Urothelium cell line (cell line): ENCODE measurements around the gene PKNOX1.
"Not testable (repeated sequence)": the region's sequence is repeated elsewhere in the genome, so short reads cannot be mapped to it uniquely, and the experiment has no call there.

Experiments
- DNase-seq: peaks from one replicate; pipeline ENCODE4 v3.0.0; 2011; ENCODE audit warnings: low spot score, mixed read lengths
- FAIRE-seq: peaks from 2 replicates; lab custom pipeline; 2011; peaks lifted over from hg19 to GRCh38; lab: Jason Lieb, UNC

The PKNOX1 gene

GRCh38 chr21:42973991-42974831 is at the start of gene PKNOX1:
Gene PKNOX1 (plus strand): TSS chr21:42974562. CDS start chr21:43004382, 29,820 bp downstream.
- DNase-seq, result peak; percentile 98
- peak; percentile 17 for FAIRE-seq

DNA sequence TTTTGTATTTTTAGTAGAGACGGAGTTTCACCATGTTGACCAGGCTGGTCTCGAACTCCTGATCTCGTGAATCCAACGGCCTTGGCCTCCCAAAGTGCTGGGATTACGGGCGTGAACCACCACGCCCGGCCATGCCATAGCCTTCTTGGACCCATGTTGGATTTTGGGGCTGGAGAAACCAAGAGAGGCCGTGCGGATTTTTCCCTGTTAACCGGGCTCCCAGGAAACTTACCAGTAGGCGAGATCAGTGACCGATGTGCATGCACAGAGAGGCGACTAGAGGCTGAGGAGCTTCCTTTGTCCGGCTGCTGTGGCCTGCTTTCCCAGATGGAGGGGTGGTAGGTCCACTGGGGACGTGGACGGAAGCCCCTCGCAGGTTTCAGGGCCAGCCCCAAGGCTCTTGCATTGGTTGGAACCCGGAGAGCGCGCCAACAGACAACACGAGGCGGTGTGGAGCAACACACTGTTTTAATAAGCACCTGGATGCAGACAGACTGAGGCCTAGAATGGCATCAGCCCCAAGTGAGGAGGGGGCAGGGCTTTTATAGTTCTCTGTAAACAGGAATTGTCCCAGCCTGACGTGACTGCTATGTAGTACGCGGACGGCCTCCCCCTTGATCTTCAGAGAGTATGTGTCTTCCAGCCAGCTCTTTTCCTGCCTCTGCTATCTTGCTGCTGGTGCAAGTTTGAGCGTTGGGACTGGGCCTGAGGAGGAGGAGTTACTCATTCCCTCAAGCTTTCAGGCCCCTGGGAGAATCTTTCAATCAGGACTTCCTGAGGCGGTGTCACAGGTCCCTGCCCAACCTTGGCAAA is 49.0 kb upstream of the PKNOX1 start, which contains the start of gene ERVH48-1:
Gene ERVH48-1, minus strand, starts transcription at position 517 of the 813 bp plus-strand sequence. CDS start 6,624 bp downstream, outside the sequence.
- FAIRE-seq (no peak), DNase-seq (no peak)

DNA sequence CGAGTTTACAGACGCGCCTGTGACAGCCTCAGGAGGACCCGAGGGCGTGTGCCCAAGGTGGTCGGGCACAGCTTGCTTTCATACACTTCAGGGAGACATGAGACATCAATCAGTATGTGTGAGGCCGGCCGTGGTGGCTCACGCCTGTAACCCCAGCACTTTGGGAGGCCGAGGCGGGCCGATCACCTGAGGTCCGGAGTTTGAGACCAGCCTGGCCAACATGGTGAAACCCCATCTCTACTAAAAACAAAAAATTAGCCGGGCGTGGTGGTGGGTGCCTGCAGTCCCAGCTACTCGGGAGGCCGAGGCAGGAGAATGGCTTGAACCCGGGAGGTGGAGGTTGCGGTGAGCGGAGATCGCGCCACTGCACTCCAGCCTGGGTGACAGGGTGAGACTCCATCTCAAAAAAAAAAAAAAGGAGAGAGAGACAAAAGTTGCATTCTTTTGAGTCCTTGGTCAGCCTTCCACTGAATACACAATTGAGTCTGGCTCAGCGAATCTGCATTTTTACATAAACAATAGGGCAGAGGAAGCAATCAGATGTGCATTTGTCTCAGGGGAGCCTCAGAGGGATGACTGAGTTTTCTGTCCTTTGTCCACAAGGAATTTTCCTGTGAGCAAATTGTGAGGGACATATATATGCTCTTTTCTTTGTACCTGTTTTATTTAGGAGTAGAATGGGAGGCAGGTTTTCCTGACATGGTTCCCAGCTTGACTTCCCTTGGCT is 46.7 kb upstream of the PKNOX1 start:
- not testable (repeated sequence) for DNase-seq, FAIRE-seq

GRCh38 chr21:42929969-42930368 is 44.4 kb upstream of the PKNOX1 start:
- DNase-seq, result no peak

GRCh38 chr21:42931560-42932235 is 42.7 kb upstream of the PKNOX1 start:
- FAIRE-seq (no peak), DNase-seq (no peak)

More at GRCh38 chr21:42929969-42930368, 44.4 kb upstream of the PKNOX1 start:
- FAIRE-seq, result no peak

DNA sequence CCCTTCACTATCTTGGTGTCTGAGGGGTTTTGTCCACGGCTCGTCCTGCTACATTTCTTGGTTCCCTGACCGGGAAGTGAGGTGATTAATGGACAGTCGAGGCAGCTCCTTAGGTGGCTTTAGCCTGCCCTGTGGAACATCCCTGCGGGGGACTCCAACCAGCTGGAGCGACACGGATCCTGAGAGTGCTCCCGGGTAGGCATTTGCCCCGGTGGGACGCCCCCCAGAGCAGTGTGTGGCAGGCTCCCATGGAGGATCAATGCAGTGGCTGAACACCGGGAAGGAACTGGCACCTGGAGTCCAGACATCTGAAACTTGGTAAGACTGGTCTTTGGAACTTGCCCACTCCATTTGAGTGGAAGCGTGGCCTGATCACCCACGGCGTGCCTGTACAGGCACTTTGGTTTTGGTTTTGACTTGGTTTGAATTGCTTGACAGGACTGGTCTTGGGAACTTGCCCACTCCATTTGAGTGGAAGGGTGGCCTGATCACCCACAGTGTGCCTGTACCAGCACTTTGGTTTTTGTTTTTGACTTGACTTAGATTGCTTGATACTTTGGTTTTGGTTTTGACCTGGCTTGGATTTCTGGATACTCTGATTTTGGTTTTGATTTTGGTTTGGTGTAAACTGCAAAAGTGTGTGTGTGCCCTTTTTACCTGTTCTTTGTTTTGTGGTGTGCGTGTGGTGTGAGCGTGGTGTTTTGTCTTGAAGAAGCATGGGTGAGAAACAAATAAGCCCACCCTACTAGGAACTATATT is 41.8 kb upstream of the PKNOX1 start:
- DNase-seq, FAIRE-seq: not testable (repeated sequence)

DNA sequence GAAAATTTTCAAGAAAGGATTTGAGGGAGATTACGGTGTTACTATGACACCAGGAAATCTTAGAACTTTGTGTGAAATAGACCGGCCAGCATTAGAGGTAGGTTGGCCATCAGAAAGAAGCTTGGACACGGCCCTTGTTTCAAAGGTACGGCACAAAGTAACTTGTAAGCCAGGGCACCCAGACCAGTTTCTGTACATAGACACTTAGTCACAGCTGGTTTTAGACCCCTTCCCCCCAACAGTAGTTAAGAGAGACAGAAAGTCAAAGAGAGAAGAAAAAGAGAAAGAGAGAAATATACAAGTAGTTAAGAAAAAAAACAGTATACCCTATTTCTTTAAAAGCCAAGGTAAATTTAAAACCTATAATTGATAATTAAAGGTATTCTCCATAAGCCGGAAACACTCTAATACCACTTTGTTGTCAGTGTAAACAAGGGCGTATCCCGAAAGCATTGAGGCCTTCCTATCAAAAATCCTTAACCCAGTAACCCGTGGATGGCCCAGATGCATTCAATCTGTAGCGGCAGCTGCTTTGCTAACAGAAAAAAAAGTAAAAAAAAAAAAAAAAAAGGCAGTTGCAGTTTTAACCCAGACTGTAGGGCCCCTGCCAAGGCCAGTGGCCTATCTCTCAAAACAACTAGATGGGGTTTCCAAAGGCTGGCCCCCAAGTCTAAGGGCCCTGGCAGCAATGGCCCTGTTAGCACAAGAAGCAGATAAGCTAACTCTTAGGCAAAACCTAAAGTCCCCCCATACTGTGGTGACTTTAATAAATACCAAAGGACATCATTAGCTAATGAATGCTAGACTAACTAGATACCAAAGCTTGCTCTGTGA is 41.0 kb upstream of the PKNOX1 start:
- not testable (repeated sequence) for FAIRE-seq, DNase-seq

GRCh38 chr21:42933973-42934372 is 40.4 kb upstream of the PKNOX1 start:
- not testable (repeated sequence) for FAIRE-seq, DNase-seq

GRCh38 chr21:42936360-42936759 is 38.0 kb upstream of the PKNOX1 start:
- DNase-seq, FAIRE-seq: not testable (repeated sequence)

GRCh38 chr21:42937034-42937940 is 37.1 kb upstream of the PKNOX1 start:
- not testable (repeated sequence) for DNase-seq, FAIRE-seq

GRCh38 chr21:42937960-42938605 is 36.3 kb upstream of the PKNOX1 start:
- DNase-seq, result no peak
- no peak for FAIRE-seq

DNA sequence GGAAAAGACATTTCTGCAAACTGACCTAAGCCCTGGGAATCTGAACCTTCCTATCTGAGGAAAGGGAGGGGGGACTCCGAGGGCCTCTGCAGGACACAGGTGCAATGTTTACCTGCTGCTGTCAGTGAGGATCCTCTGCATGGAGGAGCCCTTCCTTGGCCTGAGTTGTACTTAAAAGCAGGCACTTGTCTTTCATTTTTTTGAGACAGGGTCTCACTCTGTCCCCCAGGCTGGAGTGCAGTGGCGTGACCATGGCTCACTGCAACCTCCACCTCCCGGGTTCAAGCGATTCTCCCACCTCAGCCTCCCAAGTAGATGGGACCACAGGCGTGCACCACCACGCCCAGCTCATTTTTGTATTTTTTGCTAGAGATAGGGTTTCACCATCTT is 35.8 kb upstream of the PKNOX1 start:
- not testable (repeated sequence) for DNase-seq, FAIRE-seq

GRCh38 chr21:42939582-42940413 is 34.6 kb upstream of the PKNOX1 start:
- FAIRE-seq (no peak), DNase-seq (peak; percentile 82)

- DNase-seq (no peak), FAIRE-seq (no peak)
These were observed 32.7 kb upstream of the PKNOX1 start for GRCh38 chr21:42941696-42942085.

- DNase-seq (no peak), FAIRE-seq (no peak)
These were observed 32.1 kb upstream of the PKNOX1 start for GRCh38 chr21:42942244-42942643.

DNA sequence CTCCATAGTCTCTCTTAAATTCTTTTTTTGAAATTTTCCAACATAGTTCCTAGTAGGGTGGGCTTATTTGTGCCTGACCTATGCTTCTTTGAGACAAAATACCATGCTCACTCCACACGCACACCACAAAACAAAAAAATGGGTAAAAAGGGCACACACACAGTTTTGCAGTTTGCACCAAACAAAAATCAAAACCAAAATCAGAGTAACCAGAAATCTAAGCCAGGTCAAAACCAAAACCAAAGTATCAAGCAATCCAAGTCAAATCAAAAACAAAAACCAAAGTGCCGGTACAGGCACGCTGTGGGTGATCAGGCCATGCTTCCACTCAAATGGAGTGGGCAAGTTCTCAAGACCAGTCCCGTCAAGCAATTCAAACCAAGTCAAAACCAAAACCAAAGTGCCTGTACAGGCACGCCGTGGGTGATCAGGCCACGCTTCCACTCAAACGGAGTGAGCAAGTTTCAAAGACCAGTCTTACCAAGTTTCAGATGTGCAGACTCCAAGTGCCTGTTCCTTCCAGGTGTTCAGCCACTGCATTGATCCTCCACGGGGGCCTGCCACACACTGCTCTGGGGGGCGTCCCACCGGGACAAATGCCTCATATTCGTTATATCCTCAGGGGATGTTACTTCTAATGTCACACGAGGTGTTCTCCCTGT is 25.1 kb upstream of the PKNOX1 start:
- DNase-seq, FAIRE-seq: not testable (repeated sequence)
